H1 (cell line): ENCODE data around the gene COL4A3. TPM values are rescaled to one million over a fixed set of nuclear protein-coding genes. Genes with fewer than 3 reads are reported as not detected.

Source experiments
- SP4 ChIP-seq: IDR thresholded peaks from 2 replicates; pipeline ENCODE4 v1.6.1; 2012; ENCODE audit warnings: low read length, inconsistent platforms
- YY1 ChIP-seq: IDR thresholded peaks from 2 replicates; pipeline ENCODE4 v1.6.1; 2011; ENCODE audit warnings: low read depth, mild to moderate bottlenecking, low read length
- polyA plus RNA-seq, 7 experiments: library from polyadenylated mRNA; depleted of rRNA in 3 of 7; stranded (reverse) in 5 of 7; unstranded in 2 of 7; fragments of >200 nt in 5 of 7; fragments of 200-250 nt in 2 of 7; gene quantifications; 1 replicate in 5 of 7; 2 replicates in 1 of 7; 4 replicates in 1 of 7; pipeline versions ENCODE4 v1.2.1 to v1.2.3, GENCODE V29; 2011 to 2013; ENCODE audit warnings: missing spikeins in 2 of 7, mixed read lengths in 2 of 7
- total RNA-seq: library from RNA; stranded (reverse); fragmentation: NEBNext Ultra II Directional; extraction: Animal tissue kit (Norgen Biotek cat#: 25700); gene quantifications from 2 replicates; pipeline ENCODE4 v1.2.1, GENCODE V29; 2021
- TF ChIP-seq, protein P1 (sequence below): fragments of 300-600 bp; sonication (generic); IDR thresholded peaks from 2 replicates; pipeline ENCODE4 v1.7.1; 2012; ENCODE audit warnings: low read length, moderate library complexity, mild to moderate bottlenecking, inconsistent platforms; ENCODE audit not compliant: insufficient replicate concordance

COL4A3 gene
- total and polyA plus RNA-seq, 2 of the 8 experiments (the other 6 are each of a cell fraction or from before 2014, with no cell fraction given), result 0.12 to 0.17 TPM

- TF ChIP-seq, protein P1, sequence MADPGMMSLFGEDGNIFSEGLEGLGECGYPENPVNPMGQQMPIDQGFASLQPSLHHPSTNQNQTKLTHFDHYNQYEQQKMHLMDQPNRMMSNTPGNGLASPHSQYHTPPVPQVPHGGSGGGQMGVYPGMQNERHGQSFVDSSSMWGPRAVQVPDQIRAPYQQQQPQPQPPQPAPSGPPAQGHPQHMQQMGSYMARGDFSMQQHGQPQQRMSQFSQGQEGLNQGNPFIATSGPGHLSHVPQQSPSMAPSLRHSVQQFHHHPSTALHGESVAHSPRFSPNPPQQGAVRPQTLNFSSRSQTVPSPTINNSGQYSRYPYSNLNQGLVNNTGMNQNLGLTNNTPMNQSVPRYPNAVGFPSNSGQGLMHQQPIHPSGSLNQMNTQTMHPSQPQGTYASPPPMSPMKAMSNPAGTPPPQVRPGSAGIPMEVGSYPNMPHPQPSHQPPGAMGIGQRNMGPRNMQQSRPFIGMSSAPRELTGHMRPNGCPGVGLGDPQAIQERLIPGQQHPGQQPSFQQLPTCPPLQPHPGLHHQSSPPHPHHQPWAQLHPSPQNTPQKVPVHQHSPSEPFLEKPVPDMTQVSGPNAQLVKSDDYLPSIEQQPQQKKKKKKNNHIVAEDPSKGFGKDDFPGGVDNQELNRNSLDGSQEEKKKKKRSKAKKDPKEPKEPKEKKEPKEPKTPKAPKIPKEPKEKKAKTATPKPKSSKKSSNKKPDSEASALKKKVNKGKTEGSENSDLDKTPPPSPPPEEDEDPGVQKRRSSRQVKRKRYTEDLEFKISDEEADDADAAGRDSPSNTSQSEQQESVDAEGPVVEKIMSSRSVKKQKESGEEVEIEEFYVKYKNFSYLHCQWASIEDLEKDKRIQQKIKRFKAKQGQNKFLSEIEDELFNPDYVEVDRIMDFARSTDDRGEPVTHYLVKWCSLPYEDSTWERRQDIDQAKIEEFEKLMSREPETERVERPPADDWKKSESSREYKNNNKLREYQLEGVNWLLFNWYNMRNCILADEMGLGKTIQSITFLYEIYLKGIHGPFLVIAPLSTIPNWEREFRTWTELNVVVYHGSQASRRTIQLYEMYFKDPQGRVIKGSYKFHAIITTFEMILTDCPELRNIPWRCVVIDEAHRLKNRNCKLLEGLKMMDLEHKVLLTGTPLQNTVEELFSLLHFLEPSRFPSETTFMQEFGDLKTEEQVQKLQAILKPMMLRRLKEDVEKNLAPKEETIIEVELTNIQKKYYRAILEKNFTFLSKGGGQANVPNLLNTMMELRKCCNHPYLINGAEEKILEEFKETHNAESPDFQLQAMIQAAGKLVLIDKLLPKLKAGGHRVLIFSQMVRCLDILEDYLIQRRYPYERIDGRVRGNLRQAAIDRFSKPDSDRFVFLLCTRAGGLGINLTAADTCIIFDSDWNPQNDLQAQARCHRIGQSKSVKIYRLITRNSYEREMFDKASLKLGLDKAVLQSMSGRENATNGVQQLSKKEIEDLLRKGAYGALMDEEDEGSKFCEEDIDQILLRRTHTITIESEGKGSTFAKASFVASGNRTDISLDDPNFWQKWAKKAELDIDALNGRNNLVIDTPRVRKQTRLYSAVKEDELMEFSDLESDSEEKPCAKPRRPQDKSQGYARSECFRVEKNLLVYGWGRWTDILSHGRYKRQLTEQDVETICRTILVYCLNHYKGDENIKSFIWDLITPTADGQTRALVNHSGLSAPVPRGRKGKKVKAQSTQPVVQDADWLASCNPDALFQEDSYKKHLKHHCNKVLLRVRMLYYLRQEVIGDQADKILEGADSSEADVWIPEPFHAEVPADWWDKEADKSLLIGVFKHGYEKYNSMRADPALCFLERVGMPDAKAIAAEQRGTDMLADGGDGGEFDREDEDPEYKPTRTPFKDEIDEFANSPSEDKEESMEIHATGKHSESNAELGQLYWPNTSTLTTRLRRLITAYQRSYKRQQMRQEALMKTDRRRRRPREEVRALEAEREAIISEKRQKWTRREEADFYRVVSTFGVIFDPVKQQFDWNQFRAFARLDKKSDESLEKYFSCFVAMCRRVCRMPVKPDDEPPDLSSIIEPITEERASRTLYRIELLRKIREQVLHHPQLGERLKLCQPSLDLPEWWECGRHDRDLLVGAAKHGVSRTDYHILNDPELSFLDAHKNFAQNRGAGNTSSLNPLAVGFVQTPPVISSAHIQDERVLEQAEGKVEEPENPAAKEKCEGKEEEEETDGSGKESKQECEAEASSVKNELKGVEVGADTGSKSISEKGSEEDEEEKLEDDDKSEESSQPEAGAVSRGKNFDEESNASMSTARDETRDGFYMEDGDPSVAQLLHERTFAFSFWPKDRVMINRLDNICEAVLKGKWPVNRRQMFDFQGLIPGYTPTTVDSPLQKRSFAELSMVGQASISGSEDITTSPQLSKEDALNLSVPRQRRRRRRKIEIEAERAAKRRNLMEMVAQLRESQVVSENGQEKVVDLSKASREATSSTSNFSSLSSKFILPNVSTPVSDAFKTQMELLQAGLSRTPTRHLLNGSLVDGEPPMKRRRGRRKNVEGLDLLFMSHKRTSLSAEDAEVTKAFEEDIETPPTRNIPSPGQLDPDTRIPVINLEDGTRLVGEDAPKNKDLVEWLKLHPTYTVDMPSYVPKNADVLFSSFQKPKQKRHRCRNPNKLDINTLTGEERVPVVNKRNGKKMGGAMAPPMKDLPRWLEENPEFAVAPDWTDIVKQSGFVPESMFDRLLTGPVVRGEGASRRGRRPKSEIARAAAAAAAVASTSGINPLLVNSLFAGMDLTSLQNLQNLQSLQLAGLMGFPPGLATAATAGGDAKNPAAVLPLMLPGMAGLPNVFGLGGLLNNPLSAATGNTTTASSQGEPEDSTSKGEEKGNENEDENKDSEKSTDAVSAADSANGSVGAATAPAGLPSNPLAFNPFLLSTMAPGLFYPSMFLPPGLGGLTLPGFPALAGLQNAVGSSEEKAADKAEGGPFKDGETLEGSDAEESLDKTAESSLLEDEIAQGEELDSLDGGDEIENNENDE, result no peak
- TF ChIP-seq YY1, result no peak
- TF ChIP-seq SP4, result no peak
- TF ChIP-seq, all 59 proteins: peak for 0
Observed at GRCh38 chr2:227339098-227339599, 174.7 kb downstream of the COL4A3 start (continued).
